ENCODE data around the gene TAMM41.
"Not testable (repeated sequence)": the region's sequence is repeated elsewhere in the genome, so short reads cannot be mapped to it uniquely, and the experiment has no call there.

- TF ChIP-seq CTCF (IDR thresholded peaks at IDR 0.05; ENCODE audit: insufficient read depth, low read depth, low read length); EZH2 (IDR thresholded peaks at IDR 0.05; ENCODE audit: insufficient read depth, low read length): not testable (repeated sequence)
These were observed 15.5 kb upstream of the TAMM41 start for GRCh38 chr3:11862145-11862544.
